Astrocyte (in vitro differentiated cells and primary cell): Measurements from ENCODE around the gene GPR141.

Source experiments
- EZH2 ChIP-seq: IDR thresholded peaks from 2 replicates; pipeline ENCODE4 v1.6.1; 2012; ENCODE audit warnings: mild to moderate bottlenecking, low read length, inconsistent platforms; ENCODE audit not compliant: insufficient read depth
- TF ChIP-seq, protein P1 (sequence below): IDR thresholded peaks from 2 replicates; pipeline ENCODE4 v1.5.1; 2011; ENCODE audit warnings: low read depth, mild to moderate bottlenecking, inconsistent platforms, low read length, moderate library complexity; ENCODE audit not compliant: insufficient read depth

DNA sequence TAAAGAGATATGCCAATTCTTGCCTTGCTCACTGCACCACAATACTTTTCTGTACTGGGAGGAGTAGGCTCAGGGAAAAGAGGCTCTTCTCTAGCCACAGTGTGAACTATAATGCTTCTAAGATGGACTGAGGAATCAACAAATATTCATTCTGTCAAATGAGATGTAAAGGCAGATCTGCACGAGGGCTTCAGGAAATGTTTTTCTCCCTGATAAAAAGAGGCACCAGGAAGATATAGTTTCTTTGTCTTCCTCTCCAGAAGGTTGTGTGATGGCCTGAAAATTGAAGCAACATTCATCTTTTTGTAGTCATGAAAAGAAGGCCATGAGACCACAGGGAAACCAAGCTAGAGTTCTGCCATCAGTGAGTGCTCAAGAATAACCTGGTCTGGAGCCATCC lies 85.7 kb downstream of the GPR141 start:
- TF ChIP-seq, protein P1, sequence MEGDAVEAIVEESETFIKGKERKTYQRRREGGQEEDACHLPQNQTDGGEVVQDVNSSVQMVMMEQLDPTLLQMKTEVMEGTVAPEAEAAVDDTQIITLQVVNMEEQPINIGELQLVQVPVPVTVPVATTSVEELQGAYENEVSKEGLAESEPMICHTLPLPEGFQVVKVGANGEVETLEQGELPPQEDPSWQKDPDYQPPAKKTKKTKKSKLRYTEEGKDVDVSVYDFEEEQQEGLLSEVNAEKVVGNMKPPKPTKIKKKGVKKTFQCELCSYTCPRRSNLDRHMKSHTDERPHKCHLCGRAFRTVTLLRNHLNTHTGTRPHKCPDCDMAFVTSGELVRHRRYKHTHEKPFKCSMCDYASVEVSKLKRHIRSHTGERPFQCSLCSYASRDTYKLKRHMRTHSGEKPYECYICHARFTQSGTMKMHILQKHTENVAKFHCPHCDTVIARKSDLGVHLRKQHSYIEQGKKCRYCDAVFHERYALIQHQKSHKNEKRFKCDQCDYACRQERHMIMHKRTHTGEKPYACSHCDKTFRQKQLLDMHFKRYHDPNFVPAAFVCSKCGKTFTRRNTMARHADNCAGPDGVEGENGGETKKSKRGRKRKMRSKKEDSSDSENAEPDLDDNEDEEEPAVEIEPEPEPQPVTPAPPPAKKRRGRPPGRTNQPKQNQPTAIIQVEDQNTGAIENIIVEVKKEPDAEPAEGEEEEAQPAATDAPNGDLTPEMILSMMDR, result no peak
- TF ChIP-seq EZH2, result no peak
